ENCODE results near the gene APPBP2.

Gene APPBP2

DNA sequence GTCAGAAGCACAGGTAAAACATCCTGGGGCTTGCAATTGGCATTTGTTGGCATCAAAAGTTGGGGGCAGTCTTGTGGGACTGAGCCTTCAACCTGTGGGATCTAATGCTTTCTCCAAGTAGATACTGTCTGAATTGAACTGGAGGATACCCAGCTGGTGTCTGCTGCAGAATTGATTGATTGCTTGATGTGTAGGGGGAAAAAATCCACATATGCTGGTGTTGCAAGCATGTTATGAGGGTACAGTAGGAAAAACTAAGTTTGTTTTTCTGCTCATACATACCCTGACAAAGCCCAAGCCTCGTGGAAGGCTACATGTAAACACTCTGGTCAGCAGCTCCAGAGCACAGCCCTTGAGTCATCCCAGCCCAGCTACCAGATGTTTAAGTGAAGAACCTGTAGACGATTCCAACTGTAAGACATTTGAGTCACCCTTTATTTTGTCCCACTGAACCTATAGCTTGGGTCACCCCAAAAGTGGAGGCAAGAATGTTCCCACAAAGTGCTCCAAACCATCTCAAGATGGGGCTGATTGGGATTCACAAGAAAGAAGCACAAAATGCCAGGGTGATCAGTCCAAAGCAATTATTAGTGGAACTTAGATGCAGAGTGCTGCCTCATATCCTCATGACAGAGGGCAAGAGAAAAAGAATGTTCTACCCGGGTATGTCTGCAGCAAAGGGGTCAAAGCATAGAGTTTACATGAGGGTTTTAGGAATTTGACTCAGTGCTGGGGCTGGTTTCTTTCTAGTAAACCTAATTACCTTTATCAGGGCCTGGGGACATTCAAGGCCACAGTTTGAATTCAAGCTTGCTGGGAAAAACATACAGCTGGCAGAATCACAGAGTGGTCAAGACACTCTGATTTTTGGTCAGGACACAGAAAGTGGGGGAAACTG lies 9.6 kb upstream of the APPBP2 start:
- CTCF ChIA-PET: interaction anchor here (1.1 to 1.7 kb wide), 2 partner anchors 11 to 34 kb away, joined by 4 to 5 read pairs; no protein-coding TSS in a partner anchor
- POLR2A ChIA-PET: no interaction called here
- no peak for DNase-seq (ENCODE audit: extremely low spot score)
- TF ChIP-seq, protein P1, sequence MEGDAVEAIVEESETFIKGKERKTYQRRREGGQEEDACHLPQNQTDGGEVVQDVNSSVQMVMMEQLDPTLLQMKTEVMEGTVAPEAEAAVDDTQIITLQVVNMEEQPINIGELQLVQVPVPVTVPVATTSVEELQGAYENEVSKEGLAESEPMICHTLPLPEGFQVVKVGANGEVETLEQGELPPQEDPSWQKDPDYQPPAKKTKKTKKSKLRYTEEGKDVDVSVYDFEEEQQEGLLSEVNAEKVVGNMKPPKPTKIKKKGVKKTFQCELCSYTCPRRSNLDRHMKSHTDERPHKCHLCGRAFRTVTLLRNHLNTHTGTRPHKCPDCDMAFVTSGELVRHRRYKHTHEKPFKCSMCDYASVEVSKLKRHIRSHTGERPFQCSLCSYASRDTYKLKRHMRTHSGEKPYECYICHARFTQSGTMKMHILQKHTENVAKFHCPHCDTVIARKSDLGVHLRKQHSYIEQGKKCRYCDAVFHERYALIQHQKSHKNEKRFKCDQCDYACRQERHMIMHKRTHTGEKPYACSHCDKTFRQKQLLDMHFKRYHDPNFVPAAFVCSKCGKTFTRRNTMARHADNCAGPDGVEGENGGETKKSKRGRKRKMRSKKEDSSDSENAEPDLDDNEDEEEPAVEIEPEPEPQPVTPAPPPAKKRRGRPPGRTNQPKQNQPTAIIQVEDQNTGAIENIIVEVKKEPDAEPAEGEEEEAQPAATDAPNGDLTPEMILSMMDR (IDR thresholded peaks at IDR 0.05; ENCODE audit: control extremely low read depth, extremely low read depth, low read depth, missing control alignments): no peak

DNA sequence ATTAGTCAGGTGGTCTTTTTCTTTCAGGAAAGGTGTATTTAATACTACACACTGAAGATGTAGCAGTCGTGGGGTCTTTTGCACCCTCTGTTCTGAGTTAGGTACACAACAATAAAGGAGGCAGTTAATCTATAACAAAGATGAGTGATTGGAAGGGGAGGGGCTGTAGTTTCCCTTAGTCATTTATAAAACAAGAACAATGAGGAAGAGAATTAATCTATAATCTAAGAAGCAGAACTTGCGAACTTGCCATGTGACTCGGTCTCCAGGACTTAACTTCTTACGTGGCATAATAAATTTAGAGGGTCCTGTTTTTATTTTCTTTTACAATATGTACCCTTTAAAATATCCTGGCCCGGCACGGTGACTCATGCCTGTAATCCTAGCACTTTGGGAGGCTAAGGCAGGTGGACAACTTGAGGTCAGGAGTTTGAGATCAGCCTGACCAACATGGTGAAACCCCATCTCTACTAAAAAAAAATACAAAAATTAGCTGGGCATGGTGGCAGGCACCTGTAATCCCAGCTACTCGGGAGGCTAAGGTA lies 8.6 kb upstream of the APPBP2 start:
- CTCF ChIA-PET: interaction anchor here (1.1 kb wide), 1 partner anchor 35 kb away, joined by 4 read pairs; no protein-coding TSS in a partner anchor
- TF ChIP-seq, protein P1 (IDR thresholded peaks at IDR 0.05; ENCODE audit: control extremely low read depth, extremely low read depth, low read depth, missing control alignments): no peak
- DNase-seq (ENCODE audit: extremely low spot score): no peak
- POLR2A ChIA-PET: no interaction called here

DNA sequence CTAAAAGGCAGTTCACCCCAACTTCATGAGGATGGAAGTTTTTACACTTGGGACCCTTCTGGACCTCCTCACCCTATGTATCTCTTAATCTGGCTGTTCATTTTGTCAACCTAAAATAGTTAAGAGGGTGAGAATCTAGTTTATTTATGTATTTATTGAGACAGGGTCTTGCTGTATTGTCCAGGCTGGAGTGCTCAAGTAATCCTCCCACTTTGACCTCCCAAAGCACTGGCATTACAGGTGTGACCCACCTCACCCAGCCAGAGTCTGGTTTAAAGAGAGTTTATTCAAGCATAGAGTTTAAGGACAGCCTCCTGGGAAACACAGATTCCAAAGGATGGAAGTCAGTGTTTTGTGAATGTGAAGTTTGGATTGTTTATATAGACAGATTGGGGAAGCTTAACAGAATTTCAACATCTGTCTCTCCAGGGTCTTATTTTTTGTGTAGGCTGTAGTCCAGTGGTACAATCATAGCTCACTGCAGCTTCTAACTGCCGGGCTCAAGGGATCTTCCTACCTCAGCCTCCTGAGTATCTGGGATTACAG lies 8.0 kb upstream of the APPBP2 start:
- ChIA-PET CTCF (interaction anchor here (0.6 kb wide), 1 partner anchor 35 kb away, joined by 3 read pairs; no protein-coding TSS in a partner anchor), POLR2A (no interaction called here)
- TF ChIP-seq, protein P1 (IDR thresholded peaks at IDR 0.05; ENCODE audit: control extremely low read depth, extremely low read depth, low read depth, missing control alignments): no peak
- DNase-seq (ENCODE audit: extremely low spot score): no peak

DNA sequence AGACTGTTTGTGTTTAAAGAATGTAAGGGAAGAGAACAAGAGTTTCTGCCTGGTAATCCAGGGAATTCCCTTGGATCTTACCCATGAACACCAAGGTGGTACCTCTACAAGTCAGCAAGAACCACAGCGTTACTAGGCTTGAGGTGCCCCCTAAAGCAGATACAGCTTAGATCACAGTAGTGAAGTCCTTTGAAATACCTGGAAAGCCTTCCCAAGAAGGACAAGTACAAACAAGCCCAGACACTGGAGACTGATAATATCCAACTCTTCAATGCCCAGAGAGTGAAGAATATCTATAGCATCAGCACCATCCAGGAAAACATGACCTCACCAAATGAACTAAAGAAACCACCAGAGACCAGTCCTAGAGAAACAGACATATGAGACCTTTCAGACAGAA lies 3.8 kb upstream of the APPBP2 start:
- POLR2A ChIA-PET: no interaction called here
- DNase-seq (ENCODE audit: extremely low spot score): no peak
- TF ChIP-seq, protein P1 (IDR thresholded peaks at IDR 0.05; ENCODE audit: control extremely low read depth, extremely low read depth, low read depth, missing control alignments): no peak
- CTCF ChIA-PET: no interaction called here

DNA sequence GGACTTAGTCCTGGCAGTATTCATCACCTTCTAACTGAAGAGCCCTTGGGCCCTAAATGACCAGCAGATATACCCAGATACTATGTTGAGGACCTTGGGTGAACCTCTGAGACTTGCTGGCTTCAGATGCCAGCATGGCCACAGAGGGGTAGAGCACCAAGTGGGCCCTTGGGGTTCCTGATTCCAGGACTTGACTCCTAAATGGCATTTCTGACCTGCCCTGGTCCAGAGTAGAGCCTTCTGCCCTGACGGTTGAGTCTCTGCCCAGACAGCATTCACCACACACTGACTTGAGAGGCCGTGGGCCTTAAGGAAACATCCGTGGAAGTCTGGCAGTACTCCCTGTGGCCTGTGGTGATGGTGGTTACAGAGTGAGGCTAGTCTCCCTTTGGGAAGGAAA lies 2.8 kb upstream of the APPBP2 start:
- CTCF ChIA-PET: no interaction called here
- DNase-seq (ENCODE audit: extremely low spot score): no peak
- POLR2A ChIA-PET: no interaction called here
- TF ChIP-seq, protein P1 (IDR thresholded peaks at IDR 0.05; ENCODE audit: control extremely low read depth, extremely low read depth, low read depth, missing control alignments): no peak

DNA sequence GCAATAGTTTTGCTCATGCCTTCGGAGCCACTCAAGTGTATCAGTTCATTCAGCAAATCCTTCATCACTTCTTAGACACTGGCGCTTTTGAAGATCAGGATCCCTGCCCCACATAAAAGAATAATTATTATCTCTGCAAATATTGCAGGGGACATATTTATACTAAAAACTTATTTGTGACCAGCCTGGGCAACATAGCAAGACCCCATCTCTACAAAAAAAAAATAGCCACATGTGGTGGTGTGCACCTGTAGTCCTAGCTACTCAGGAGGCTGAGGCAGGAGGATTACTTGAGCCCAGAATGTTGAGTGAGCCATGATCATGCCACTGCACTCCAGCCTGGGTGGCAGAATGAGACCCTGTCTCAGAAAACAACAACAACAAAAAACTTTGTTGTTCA lies 1.7 kb upstream of the APPBP2 start:
- TF ChIP-seq, protein P1 (IDR thresholded peaks at IDR 0.05; ENCODE audit: control extremely low read depth, extremely low read depth, low read depth, missing control alignments): no peak
- CTCF ChIA-PET: interaction anchor here (1.8 kb wide), 1 partner anchor 13 kb away, joined by 4 read pairs; no protein-coding TSS in a partner anchor
- no peak for DNase-seq (ENCODE audit: extremely low spot score)
- POLR2A ChIA-PET: no interaction called here

Measured in GM10248 (cell line).